HepG2 (cell line): Measurements from ENCODE around the gene SYNJ2. TPM values are rescaled to one million over a fixed set of nuclear protein-coding genes. Genes with fewer than 3 reads are reported as not detected.

Experiments used
- GATAD2A ChIP-seq: IDR thresholded peaks from 2 replicates; pipeline ENCODE4 v1.6.1; 2016
- KIAA2018 ChIP-seq: sonication (generic); formaldehyde crosslinking; IDR thresholded peaks from 2 replicates; pipeline ENCODE4 v1.5.0; 2020; ENCODE audit warnings: mild to moderate bottlenecking, missing genetic modification reagents, borderline replicate concordance
- MAZ ChIP-seq, 2 experiments: sonication (generic) in 1 of 2; formaldehyde crosslinking in 1 of 2; IDR thresholded peaks; 2 replicates each; pipeline versions ENCODE4 v1.5.0 to v1.6.1; 2012 to 2020; ENCODE audit warnings: low read depth in 2 of 2, mild to moderate bottlenecking in 2 of 2, borderline replicate concordance in 1 of 2, improper control_type of control experiment in 1 of 2, low read length in 1 of 2, missing genetic modification reagents in 1 of 2, moderate library complexity in 1 of 2
- RELA ChIP-seq: sonication (generic); formaldehyde crosslinking; IDR thresholded peaks from 2 replicates; pipeline ENCODE4 v1.4.0; 2020; ENCODE audit warnings: missing genetic modification reagents
- RXRB ChIP-seq: IDR thresholded peaks from 2 replicates; pipeline ENCODE4 v1.6.1; 2016; ENCODE audit warnings: borderline replicate concordance, missing genetic modification reagents, missing compliant biosample characterization
- SNAPC4 ChIP-seq: sonication (generic); formaldehyde crosslinking; IDR thresholded peaks from 2 replicates; pipeline ENCODE4 v1.4.0; 2020; ENCODE audit warnings: mild to moderate bottlenecking, missing genetic modification reagents
- U2AF1 ChIP-seq: fragments of 200-400 bp; formaldehyde crosslinking; optimal IDR thresholded peaks from 2 replicates; pipeline ENCODE3; 2017; ENCODE audit warnings: mild to moderate bottlenecking, low read depth, low read length
- ZC3H13 ChIP-seq: sonication (generic); formaldehyde crosslinking; IDR thresholded peaks from 2 replicates; pipeline ENCODE4 v1.8.1; 2023; ENCODE audit warnings: mild to moderate bottlenecking, missing genetic modification reagents, moderate library complexity
- ZNF205 ChIP-seq: IDR thresholded peaks from 2 replicates; pipeline ENCODE4 v1.6.1; 2018; ENCODE audit warnings: missing biosample characterization, missing genetic modification reagents
- ZNF24 ChIP-seq: fragments of 450-650 bp; IDR thresholded peaks from 2 replicates; pipeline ENCODE4 v1.6.1; 2017; ENCODE audit warnings: antibody characterized with exemption, mild to moderate bottlenecking
- ZNF362 ChIP-seq: sonication (generic); formaldehyde crosslinking; IDR thresholded peaks from 2 replicates; pipeline ENCODE4 v1.4.0; 2020; ENCODE audit warnings: missing genetic modification reagents, mild to moderate bottlenecking, borderline replicate concordance
- ZNF567 ChIP-seq: sonication (generic); formaldehyde crosslinking; IDR thresholded peaks from 2 replicates; pipeline ENCODE4 v1.8.1; 2023; ENCODE audit warnings: mild to moderate bottlenecking, missing genetic modification reagents, borderline replicate concordance
- ZNF772 ChIP-seq: sonication (generic); formaldehyde crosslinking; IDR thresholded peaks from 2 replicates; pipeline ENCODE4 v1.5.0; 2020; ENCODE audit warnings: mild to moderate bottlenecking, missing genetic modification reagents
- polyA plus RNA-seq, 8 experiments: library from polyadenylated mRNA; depleted of rRNA in 3 of 8; stranded (reverse) in 7 of 8; unstranded in 1 of 8; fragments of >200 nt; fragmentation: Illumina TruSeq in 4 of 8; extraction: Trizol in 4 of 8; gene quantifications; 2 replicates each; pipeline versions ENCODE4 v1.2.1 to v1.2.3, GENCODE V29; 2011 to 2016; ENCODE audit warnings: low read depth in 4 of 8, missing spikeins in 1 of 8, mixed read lengths in 1 of 8; ENCODE audit not compliant: insufficient read depth in 1 of 8
- total RNA-seq, 5 experiments: library from RNA; depleted of rRNA; stranded (reverse); fragments of >200 nt; fragmentation: Illumina TruSeq; extraction: Trizol; gene quantifications; 2 replicates each; pipeline ENCODE4 v1.2.3, GENCODE V29; 2016; ENCODE audit warnings: low read depth in 1 of 5

The SYNJ2 gene
- total and polyA plus RNA-seq, 2 of the 13 experiments (the other 11 are each of a cell fraction or from before 2014, with no cell fraction given), result 39.1 to 57.6 TPM

- TF ChIP-seq KIAA2018 (CRISPR knock-in tag) (no peak), U2AF1 (peak; percentile 22), RXRB (CRISPR knock-in tag) (peak; percentile 83), ZNF772 (CRISPR knock-in tag) (peak; percentile 43; the same call in 1 of the 2 replicates), SNAPC4 (CRISPR knock-in tag) (peak; percentile 57; the same call in 1 of the 2 replicates), ZNF362 (CRISPR knock-in tag) (peak; percentile 63; the same call in 1 of the 2 replicates), ZNF567 (peak; percentile 87), ZNF24 (0 out of 2 replicates have a peak, but pooled peaks have one; percentile 13), GATAD2A (peak; percentile 96), MAZ (IDR thresholded peaks at IDR 0.05; ENCODE audit: borderline replicate concordance, low read depth, low read length) (peak; percentile 60), MAZ (CRISPR knock-in tag; IDR thresholded peaks at IDR 0.05; ENCODE audit: low read depth) (peak; percentile 53; the same call in 1 of the 2 replicates), ZNF205 (CRISPR knock-in tag) (peak; percentile 96), RELA (CRISPR knock-in tag) (0 out of 2 replicates have a peak, but pooled peaks have one; percentile 39), ZC3H13 (CRISPR knock-in tag) (no peak)
These were observed 27.2 kb upstream of the SYNJ2 start (continued) for GRCh38 chr6:157954150-157955117.
